ENCODE results near the gene CHAD. TPM values are rescaled to one million over a fixed set of nuclear protein-coding genes. Genes with fewer than 3 reads are reported as not detected.
"Not testable (repeated sequence)": the region's sequence is repeated elsewhere in the genome, so short reads cannot be mapped to it uniquely, and the experiment has no call there.

The CHAD gene
- total RNA-seq, 2 donors from 2014 or later, result not detected

- not testable (repeated sequence) for H3K9me3 Mint-ChIP-seq; ATAC-seq; DNase-seq (ENCODE audit: low spot score); H3K27me3 Mint-ChIP-seq; H3K36me3 Mint-ChIP-seq
- H3K27ac Mint-ChIP-seq, result peak overlapping the region in 1 of 2 donors; percentile 63
- H3K4me3 Mint-ChIP-seq, result peak overlapping the region; percentile 88
- H3K4me1 Mint-ChIP-seq (ENCODE audit: low read depth in 2 of 2), result peaks cover 7 to 14% of the 10 kb centered on the region in 2 donors
Measured at GRCh38 chr17:50428126-50428525, 40.6 kb downstream of the CHAD start.

GRCh38 chr17:50426814-50427787, 41.6 kb downstream of the CHAD start:
- Mint-ChIP-seq H3K36me3 (no peaks in the 10 kb centered on the region), H3K4me1 (ENCODE audit: low read depth in 2 of 2) (peaks cover 7 to 14% of the 10 kb centered on the region in 2 donors), H3K9me3 (no peaks in the 10 kb centered on the region), H3K27me3 (no peaks in the 10 kb centered on the region), H3K27ac (peak overlapping the region; percentile 63 to 70), H3K4me3 (peak overlapping the region; percentile 88)
- DNase-seq (ENCODE audit: low spot score), result no peak
- ATAC-seq, result peak; percentile 21 to 55

- Mint-ChIP-seq H3K9me3 (no peaks in the 10 kb centered on the region), H3K36me3 (no peaks in the 10 kb centered on the region), H3K27me3 (no peaks in the 10 kb centered on the region), H3K4me1 (ENCODE audit: low read depth in 2 of 2) (peaks cover 11 to 18% of the 10 kb centered on the region in 2 donors), H3K27ac (peak overlapping the region; percentile 63 to 70), H3K4me3 (peak overlapping the region; percentile 88)
- no peak for DNase-seq (ENCODE audit: low spot score)
- no peak for ATAC-seq
Measured at GRCh38 chr17:50426472-50426782, 42.3 kb downstream of the CHAD start.

DNA sequence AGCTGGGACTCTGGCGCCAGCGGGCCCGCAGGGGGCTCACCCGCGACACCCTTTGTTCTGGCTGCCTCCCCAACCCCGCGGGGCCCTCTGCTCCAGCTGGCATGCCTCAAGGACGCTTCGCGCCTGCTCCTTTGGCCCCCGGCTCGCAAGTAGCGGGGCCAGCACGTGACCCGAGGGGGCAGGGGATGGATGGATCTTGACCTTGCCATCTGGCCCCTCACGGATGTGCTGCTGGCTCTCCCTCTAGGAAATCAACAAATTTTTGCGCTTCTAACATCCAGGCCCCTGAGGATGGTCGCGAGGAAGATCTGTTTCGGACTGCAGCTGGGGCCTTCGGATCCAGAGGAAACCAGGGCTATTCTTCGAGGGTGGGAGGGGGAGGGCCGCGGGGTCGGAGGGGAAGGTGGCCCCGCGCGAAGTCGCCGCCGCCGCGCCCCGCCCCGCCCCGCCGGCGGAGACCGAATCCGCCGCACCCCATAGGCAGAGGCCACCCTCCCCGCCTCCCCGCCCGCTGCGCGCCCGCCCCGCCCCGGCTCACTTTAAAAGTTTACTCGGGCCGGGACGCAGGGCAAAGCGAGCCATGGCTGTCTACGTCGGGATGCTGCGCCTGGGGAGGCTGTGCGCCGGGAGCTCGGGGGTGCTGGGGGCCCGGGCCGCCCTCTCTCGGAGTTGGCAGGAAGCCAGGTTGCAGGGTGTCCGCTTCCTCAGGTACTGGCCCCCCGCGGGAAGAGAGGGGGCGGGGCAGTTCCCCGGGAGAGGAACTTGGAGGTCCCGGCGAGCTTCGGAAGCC, 42.8 kb downstream of the CHAD start, which contains the start of gene ACSF2:
Gene ACSF2, plus strand, starts transcription at position 537 of the 790 bp plus-strand sequence. Its CDS starts 44 bp downstream, at position 581.
- no peaks in the 10 kb centered on the region for H3K27me3 Mint-ChIP-seq
- peak within 1 kb of the TSS; percentile 88 for H3K4me3 Mint-ChIP-seq
- peak; percentile 89 to 91 for ATAC-seq
- peaks cover 11 to 19% of the 10 kb centered on the region in 2 donors for H3K4me1 Mint-ChIP-seq (ENCODE audit: low read depth in 2 of 2)
- peak within 1 kb of the TSS; percentile 63 to 85 for H3K27ac Mint-ChIP-seq
- peak; percentile 70 for DNase-seq (ENCODE audit: low spot score)
- H3K36me3 Mint-ChIP-seq, result no peaks in the 10 kb centered on the region
- no peaks in the 10 kb centered on the region for H3K9me3 Mint-ChIP-seq

DNA sequence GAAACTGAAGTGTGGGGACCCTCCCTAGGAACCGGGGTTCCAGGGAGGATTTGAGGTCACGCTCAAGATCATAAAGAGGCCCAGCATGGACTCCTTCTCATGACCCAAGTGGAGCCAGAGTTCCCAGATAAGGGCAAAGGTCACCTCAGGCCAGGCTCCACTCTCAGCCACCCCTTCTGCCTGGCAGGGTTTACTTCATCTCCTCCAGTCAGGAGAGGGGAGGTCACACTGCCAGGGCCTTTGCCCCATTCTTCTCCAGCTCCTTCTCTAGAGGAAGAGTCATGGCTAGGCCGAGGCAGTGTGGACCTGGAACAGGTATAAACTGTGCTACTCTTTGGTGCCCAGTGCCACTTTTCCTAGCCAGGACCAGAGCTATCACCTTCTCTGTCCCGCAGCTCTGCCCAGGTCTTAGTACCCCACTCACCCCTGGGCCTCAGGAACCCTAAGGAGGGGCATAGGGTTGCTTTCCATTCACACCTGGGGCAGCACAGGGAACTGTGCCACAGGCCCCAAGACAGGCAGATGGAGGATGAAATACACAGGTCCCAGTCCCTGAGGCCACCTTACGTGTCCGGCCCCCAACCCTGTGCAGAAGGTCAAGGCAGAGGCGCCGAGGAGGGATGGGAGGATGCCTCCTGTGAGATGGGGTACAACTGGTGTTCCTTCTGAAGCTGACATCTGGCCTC, 43.5 kb downstream of the CHAD start:
- peak overlapping the region; percentile 41 to 85 for H3K27ac Mint-ChIP-seq
- no peak for ATAC-seq
- no peak for DNase-seq (ENCODE audit: low spot score)
- H3K4me1 Mint-ChIP-seq (ENCODE audit: low read depth in 2 of 2), result peaks cover 11 to 19% of the 10 kb centered on the region in 2 donors
- peak overlapping the region; percentile 88 for H3K4me3 Mint-ChIP-seq
- H3K27me3 Mint-ChIP-seq, result no peaks in the 10 kb centered on the region
- no peaks in the 10 kb centered on the region for H3K9me3 Mint-ChIP-seq
- no peaks in the 10 kb centered on the region for H3K36me3 Mint-ChIP-seq

GRCh38 chr17:50424246-50424995, 44.3 kb downstream of the CHAD start:
- Mint-ChIP-seq H3K27ac (no peak overlapping the region), H3K4me3 (no peak overlapping the region), H3K36me3 (no peaks in the 10 kb centered on the region), H3K27me3 (no peaks in the 10 kb centered on the region), H3K9me3 (no peaks in the 10 kb centered on the region), H3K4me1 (ENCODE audit: low read depth in 2 of 2) (peaks cover 11 to 19% of the 10 kb centered on the region in 2 donors)
- ATAC-seq (no peak), DNase-seq (ENCODE audit: low spot score) (no peak)

DNA sequence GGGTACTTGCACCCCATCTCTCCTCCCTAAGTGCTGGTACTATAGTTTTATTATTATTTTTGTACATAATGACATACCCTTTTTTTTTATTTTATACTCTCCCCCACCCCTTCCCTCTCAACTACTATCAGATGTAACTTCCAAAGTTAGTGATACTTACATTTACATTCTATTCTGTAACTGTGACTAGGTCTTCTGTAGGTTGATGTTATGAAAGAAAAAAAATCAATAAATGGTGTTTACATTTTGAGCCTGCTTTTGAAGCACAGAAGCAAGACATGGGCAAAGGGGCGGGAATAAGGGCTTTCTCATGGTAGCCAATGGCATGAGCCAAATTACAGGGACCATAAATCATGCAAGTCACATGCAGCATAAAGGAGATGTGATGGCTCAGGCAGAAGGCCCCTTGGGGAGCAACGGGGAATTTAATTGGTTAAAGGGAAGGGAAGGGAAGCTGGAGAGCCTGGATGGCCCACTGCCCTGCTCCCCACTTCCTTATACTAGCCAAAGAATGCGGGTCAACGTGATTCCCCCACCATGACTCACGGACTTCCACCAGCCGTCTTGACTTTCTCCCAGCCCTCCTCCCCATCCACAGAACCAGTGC, 45.0 kb downstream of the CHAD start:
- no peak for DNase-seq (ENCODE audit: low spot score)
- H3K27ac Mint-ChIP-seq, result no peak overlapping the region
- no peaks in the 10 kb centered on the region for H3K36me3 Mint-ChIP-seq
- H3K4me1 Mint-ChIP-seq (ENCODE audit: low read depth in 2 of 2), result peaks cover 11 to 19% of the 10 kb centered on the region in 2 donors
- no peak overlapping the region for H3K4me3 Mint-ChIP-seq
- no peaks in the 10 kb centered on the region for H3K9me3 Mint-ChIP-seq
- no peak for ATAC-seq
- H3K27me3 Mint-ChIP-seq, result peaks cover 2 to 5% of the 10 kb centered on the region in 2 donors

DNA sequence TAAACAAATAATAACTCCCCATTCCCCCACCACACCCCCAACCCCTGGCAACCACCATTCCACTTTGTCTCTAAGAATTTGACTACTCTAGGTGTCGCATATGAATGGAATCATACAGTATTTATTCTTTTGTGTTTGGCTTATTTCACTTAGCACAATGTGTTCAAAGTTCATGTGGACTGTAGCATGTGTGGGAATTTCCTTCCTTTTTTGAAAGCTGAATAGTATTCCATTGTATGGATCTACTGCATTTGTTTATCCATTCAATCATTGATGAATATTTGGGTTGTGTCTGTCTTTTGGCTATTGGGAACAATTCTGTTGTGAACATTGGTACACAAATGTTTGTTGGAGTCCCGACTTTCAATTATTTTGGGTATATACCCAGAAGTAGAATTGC, 45.9 kb downstream of the CHAD start:
- ATAC-seq, result no peak
- DNase-seq (ENCODE audit: low spot score), result no peak
- H3K27ac Mint-ChIP-seq, result no peak overlapping the region
- no peak overlapping the region for H3K4me3 Mint-ChIP-seq
- peaks cover 2 to 11% of the 10 kb centered on the region in 2 donors for H3K27me3 Mint-ChIP-seq
- no peaks in the 10 kb centered on the region for H3K36me3 Mint-ChIP-seq
- peaks cover 11 to 19% of the 10 kb centered on the region in 2 donors for H3K4me1 Mint-ChIP-seq (ENCODE audit: low read depth in 2 of 2)
- H3K9me3 Mint-ChIP-seq, result no peaks in the 10 kb centered on the region

- Mint-ChIP-seq H3K27ac (peak overlapping the region; percentile 77 to 80), H3K4me3 (peak overlapping the region; percentile 75), H3K4me1 (ENCODE audit: low read depth in 2 of 2) (peaks cover 6 to 12% of the 10 kb centered on the region in 2 donors), H3K27me3 (peaks cover 4 to 11% of the 10 kb centered on the region in 2 donors), H3K36me3 (no peaks in the 10 kb centered on the region), H3K9me3 (no peaks in the 10 kb centered on the region)
- ATAC-seq, result peak in 1 of 2 donors; percentile 39
- no peak for DNase-seq (ENCODE audit: low spot score)
Measured at GRCh38 chr17:50421308-50422051, 47.2 kb downstream of the CHAD start.

GRCh38 chr17:50420419-50421112, 48.1 kb downstream of the CHAD start:
- no peaks in the 10 kb centered on the region for H3K9me3 Mint-ChIP-seq
- H3K4me1 Mint-ChIP-seq (ENCODE audit: low read depth in 2 of 2), result peaks cover 4 to 10% of the 10 kb centered on the region in 2 donors
- peaks cover 4 to 11% of the 10 kb centered on the region in 2 donors for H3K27me3 Mint-ChIP-seq
- no peaks in the 10 kb centered on the region for H3K36me3 Mint-ChIP-seq
- DNase-seq (ENCODE audit: low spot score) (no peak), ATAC-seq (no peak)
- H3K4me3 Mint-ChIP-seq, result no peak overlapping the region
- H3K27ac Mint-ChIP-seq, result peak overlapping the region; percentile 77 to 80

DNA sequence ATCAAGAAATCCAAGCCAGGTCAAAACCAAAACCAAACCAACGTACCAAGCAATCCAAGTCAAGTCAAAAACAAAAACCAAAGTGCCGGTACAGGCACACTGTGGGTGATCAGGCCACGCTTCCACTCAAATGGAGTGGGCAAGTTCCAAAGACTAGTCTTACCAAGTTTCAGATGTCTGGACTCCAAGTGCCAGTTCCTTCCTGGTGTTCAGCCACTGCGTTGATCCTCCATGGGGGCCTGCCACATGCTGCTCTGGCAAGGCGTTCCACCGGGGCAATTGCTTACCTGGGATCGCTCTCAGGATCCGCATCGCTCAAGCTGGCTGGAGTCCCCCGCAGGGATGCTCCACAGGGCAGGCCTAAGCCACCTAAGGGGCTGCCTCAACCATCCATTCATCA, 49.1 kb downstream of the CHAD start:
- not testable (repeated sequence) for DNase-seq (ENCODE audit: low spot score); H3K4me3 Mint-ChIP-seq; H3K36me3 Mint-ChIP-seq; H3K9me3 Mint-ChIP-seq; H3K27ac Mint-ChIP-seq; ATAC-seq; H3K4me1 Mint-ChIP-seq (ENCODE audit: low read depth in 2 of 2)
- peaks cover 7 to 11% of the 10 kb centered on the region in 2 donors for H3K27me3 Mint-ChIP-seq

Data from natural killer cell treated with Interleukin-12 subunit alpha and Interleukin-12 subunit beta and Interleukin-15 and Interleukin-18, amount 100 ng/mL, for 72 hours (primary cell).